Loucy (cell line): Measurements from ENCODE around the gene ALOX5AP.

Source experiments
- EZH2phosphoT487 ChIP-seq: fragments of 200-600 bp; IDR thresholded peaks from 2 replicates; pipeline ENCODE4 v1.6.1; 2018; ENCODE audit warnings: antibody characterized with exemption, mild to moderate bottlenecking, moderate library complexity, borderline replicate concordance
- TF ChIP-seq, protein P1 (sequence below): fragments of 200-600 bp; sonication (generic); conservative IDR thresholded peaks from 2 replicates; pipeline ENCODE4 v1.5.1; 2014; ENCODE audit warnings: mild to moderate bottlenecking, antibody characterized with exemption, low read length

DNA sequence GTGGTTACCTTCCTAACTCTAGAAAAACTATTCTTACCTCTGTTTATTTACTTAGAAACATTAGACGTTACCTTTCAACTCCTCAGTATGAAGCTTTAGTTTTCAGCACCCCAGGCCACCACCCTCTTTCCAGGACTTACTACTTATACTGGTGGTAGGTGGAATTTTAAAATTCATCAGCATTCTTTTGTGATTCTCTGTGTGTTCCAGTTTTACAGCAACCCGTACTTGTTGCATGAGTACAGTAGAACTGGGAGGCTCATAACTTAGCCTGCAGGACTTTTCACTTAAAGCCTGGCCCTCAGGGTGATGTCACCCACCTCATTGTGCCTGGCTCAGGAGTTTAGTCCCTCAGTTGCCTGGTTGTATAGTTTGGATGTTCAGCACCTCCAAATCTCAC is 49.4 kb upstream of the ALOX5AP start:
- TF ChIP-seq, protein P1, sequence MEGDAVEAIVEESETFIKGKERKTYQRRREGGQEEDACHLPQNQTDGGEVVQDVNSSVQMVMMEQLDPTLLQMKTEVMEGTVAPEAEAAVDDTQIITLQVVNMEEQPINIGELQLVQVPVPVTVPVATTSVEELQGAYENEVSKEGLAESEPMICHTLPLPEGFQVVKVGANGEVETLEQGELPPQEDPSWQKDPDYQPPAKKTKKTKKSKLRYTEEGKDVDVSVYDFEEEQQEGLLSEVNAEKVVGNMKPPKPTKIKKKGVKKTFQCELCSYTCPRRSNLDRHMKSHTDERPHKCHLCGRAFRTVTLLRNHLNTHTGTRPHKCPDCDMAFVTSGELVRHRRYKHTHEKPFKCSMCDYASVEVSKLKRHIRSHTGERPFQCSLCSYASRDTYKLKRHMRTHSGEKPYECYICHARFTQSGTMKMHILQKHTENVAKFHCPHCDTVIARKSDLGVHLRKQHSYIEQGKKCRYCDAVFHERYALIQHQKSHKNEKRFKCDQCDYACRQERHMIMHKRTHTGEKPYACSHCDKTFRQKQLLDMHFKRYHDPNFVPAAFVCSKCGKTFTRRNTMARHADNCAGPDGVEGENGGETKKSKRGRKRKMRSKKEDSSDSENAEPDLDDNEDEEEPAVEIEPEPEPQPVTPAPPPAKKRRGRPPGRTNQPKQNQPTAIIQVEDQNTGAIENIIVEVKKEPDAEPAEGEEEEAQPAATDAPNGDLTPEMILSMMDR = no peak
- no peak for TF ChIP-seq EZH2phosphoT487
